WERI-Rb-1 (cell line): ENCODE measurements around the gene ANXA9.

Experiments used
- DNase-seq: peaks from one replicate; pipeline ENCODE4 v3.0.0-alpha.2; 2020
- H3K27ac ChIP-seq: fragments of 250-450 bp; sonication (Bioruptor Pico); 2 replicates; pipeline ENCODE4 v1.5.1; 2020; ENCODE audit warnings: mild to moderate bottlenecking, moderate library complexity
- H3K27me3 ChIP-seq: fragments of 250-450 bp; sonication (Bioruptor Pico); 2 replicates; pipeline ENCODE4 v1.5.1; 2021; ENCODE audit warnings: mild to moderate bottlenecking, low read depth, moderate library complexity; ENCODE audit not compliant: insufficient read depth, severe bottlenecking
- H3K36me3 ChIP-seq: fragments of 250-450 bp; sonication (Bioruptor Pico); 2 replicates; pipeline ENCODE4 v1.5.1; 2020; ENCODE audit warnings: mild to moderate bottlenecking, moderate library complexity
- H3K4me3 ChIP-seq: 2 replicates; pipeline ENCODE4 v1.5.1; 2011; ENCODE audit warnings: low read depth, mild to moderate bottlenecking, control low read depth, low read length
- H3K9me3 ChIP-seq: fragments of 250-450 bp; sonication (Bioruptor Pico); 2 replicates; pipeline ENCODE4 v1.5.1; 2021; ENCODE audit warnings: mild to moderate bottlenecking, moderate library complexity; ENCODE audit not compliant: severe bottlenecking
- CTCF ChIP-seq: IDR thresholded peaks from 2 replicates; pipeline ENCODE4 v1.5.1; 2011; ENCODE audit warnings: low read depth, mild to moderate bottlenecking, control low read depth, inconsistent platforms, low read length

Gene ANXA9

GRCh38 chr1:150992626-150993025, 10.5 kb downstream of the ANXA9 start:
- Histone ChIP-seq H3K4me3 (no peak overlapping the region), H3K27ac (no peak overlapping the region), H3K27me3 (no peaks in the 10 kb centered on the region), H3K9me3 (no peaks in the 10 kb centered on the region), H3K36me3 (peaks cover 12% of the 10 kb centered on the region)
- TF ChIP-seq CTCF, result no peak
- DNase-seq, result no peak

GRCh38 chr1:150994248-150994647, 12.2 kb downstream of the ANXA9 start:
- no peak overlapping the region for H3K27ac ChIP-seq
- TF ChIP-seq CTCF, result no peak
- H3K27me3 ChIP-seq, result no peaks in the 10 kb centered on the region
- peaks cover 25% of the 10 kb centered on the region for H3K36me3 ChIP-seq
- no peak overlapping the region for H3K4me3 ChIP-seq
- no peaks in the 10 kb centered on the region for H3K9me3 ChIP-seq
- DNase-seq, result no peak

- Histone ChIP-seq H3K9me3 (no peaks in the 10 kb centered on the region), H3K27ac (no peak overlapping the region), H3K27me3 (no peaks in the 10 kb centered on the region), H3K4me3 (no peak overlapping the region), H3K36me3 (peaks cover 29% of the 10 kb centered on the region)
- no peak for DNase-seq
- no peak for TF ChIP-seq CTCF
Measured at GRCh38 chr1:150995460-150995859, 13.4 kb downstream of the ANXA9 start.

GRCh38 chr1:150995896-150996295, 13.8 kb downstream of the ANXA9 start:
- Histone ChIP-seq H3K27me3 (no peaks in the 10 kb centered on the region), H3K27ac (no peak overlapping the region), H3K4me3 (no peak overlapping the region), H3K9me3 (no peaks in the 10 kb centered on the region), H3K36me3 (peaks cover 29% of the 10 kb centered on the region)
- DNase-seq, result peak; percentile 71
- TF ChIP-seq CTCF, result peak; percentile 83

GRCh38 chr1:150997126-150997872, 15.2 kb downstream of the ANXA9 start:
- TF ChIP-seq CTCF, result no peak
- no peak overlapping the region for H3K4me3 ChIP-seq
- no peak overlapping the region for H3K27ac ChIP-seq
- H3K9me3 ChIP-seq, result no peaks in the 10 kb centered on the region
- DNase-seq, result no peak
- H3K27me3 ChIP-seq, result no peaks in the 10 kb centered on the region
- peaks cover 38% of the 10 kb centered on the region for H3K36me3 ChIP-seq

- no peaks in the 10 kb centered on the region for H3K9me3 ChIP-seq
- H3K27ac ChIP-seq, result no peak overlapping the region
- TF ChIP-seq CTCF, result no peak
- DNase-seq, result no peak
- H3K27me3 ChIP-seq, result no peaks in the 10 kb centered on the region
- no peak overlapping the region for H3K4me3 ChIP-seq
- H3K36me3 ChIP-seq, result peaks cover 44% of the 10 kb centered on the region
Measured at GRCh38 chr1:150997949-150998348, 15.9 kb downstream of the ANXA9 start.
